H1 (cell line): ENCODE data around the gene CCNYL1. TPM values are rescaled to one million over a fixed set of nuclear protein-coding genes. Genes with fewer than 3 reads are reported as not detected.

Source experiments
- CTCF ChIP-seq, 3 experiments: IDR thresholded peaks; 1 replicate in 2 of 3; 2 replicates in 1 of 3; pipeline versions ENCODE4 v1.5.1 to v1.6.1; 2011; ENCODE audit warnings: low read length in 3 of 3, mild to moderate bottlenecking in 3 of 3, inconsistent platforms in 2 of 3, low read depth in 1 of 3, moderate library complexity in 1 of 3; ENCODE audit not compliant: insufficient read depth in 1 of 3; ENCODE audit errors: control extremely low read depth in 1 of 3
- GABPA ChIP-seq: IDR thresholded peaks from 2 replicates; pipeline ENCODE4 v1.6.1; 2011; ENCODE audit warnings: mild to moderate bottlenecking, low read length, moderate library complexity, borderline replicate concordance; ENCODE audit not compliant: insufficient read depth
- SIRT6 ChIP-seq: IDR thresholded peaks from one replicate; pipeline ENCODE4 v1.7.1; 2012; ENCODE audit warnings: low read length, inconsistent platforms
- TBP ChIP-seq: IDR thresholded peaks from 2 replicates; pipeline ENCODE4 v1.6.1; 2011; ENCODE audit warnings: low read depth, low read length, improper control_type of control experiment
- TEAD4 ChIP-seq: IDR thresholded peaks from 2 replicates; pipeline ENCODE4 v1.6.1; 2012; ENCODE audit warnings: low read depth, low read length, inconsistent platforms, mixed read lengths
- polyA plus RNA-seq, 7 experiments: library from polyadenylated mRNA; depleted of rRNA in 3 of 7; stranded (reverse) in 5 of 7; unstranded in 2 of 7; fragments of >200 nt in 5 of 7; fragments of 200-250 nt in 2 of 7; gene quantifications; 1 replicate in 5 of 7; 2 replicates in 1 of 7; 4 replicates in 1 of 7; pipeline versions ENCODE4 v1.2.1 to v1.2.3, GENCODE V29; 2011 to 2013; ENCODE audit warnings: missing spikeins in 2 of 7, mixed read lengths in 2 of 7
- total RNA-seq: library from RNA; stranded (reverse); fragmentation: NEBNext Ultra II Directional; extraction: Animal tissue kit (Norgen Biotek cat#: 25700); gene quantifications from 2 replicates; pipeline ENCODE4 v1.2.1, GENCODE V29; 2021

The CCNYL1 gene
- total and polyA plus RNA-seq, 2 of the 8 experiments (the other 6 are each of a cell fraction or from before 2014, with no cell fraction given): 13.3 to 35.4 TPM

GRCh38 chr2:207763303-207763917 lies 52.0 kb downstream of the CCNYL1 start (continued):
- TF ChIP-seq CTCF (IDR thresholded peaks at IDR 0.05; ENCODE audit: control extremely low read depth in 1 of 3, insufficient read depth in 1 of 3, low read depth in 1 of 3, low read length in 3 of 3) (no peak), TBP (no peak), SIRT6 (no peak), GABPA (no peak), TEAD4 (no peak)
